ENCODE measurements around the gene GIMAP8. TPM values are rescaled to one million over a fixed set of nuclear protein-coding genes. Genes with fewer than 3 reads are reported as not detected.
"Not testable (repeated sequence)": the region's sequence is repeated elsewhere in the genome, so short reads cannot be mapped to it uniquely, and the experiment has no call there.

The GIMAP8 gene
- polyA plus RNA-seq, 4 donors = 8.6 to 11.5 (median 9.5) TPM

DNA sequence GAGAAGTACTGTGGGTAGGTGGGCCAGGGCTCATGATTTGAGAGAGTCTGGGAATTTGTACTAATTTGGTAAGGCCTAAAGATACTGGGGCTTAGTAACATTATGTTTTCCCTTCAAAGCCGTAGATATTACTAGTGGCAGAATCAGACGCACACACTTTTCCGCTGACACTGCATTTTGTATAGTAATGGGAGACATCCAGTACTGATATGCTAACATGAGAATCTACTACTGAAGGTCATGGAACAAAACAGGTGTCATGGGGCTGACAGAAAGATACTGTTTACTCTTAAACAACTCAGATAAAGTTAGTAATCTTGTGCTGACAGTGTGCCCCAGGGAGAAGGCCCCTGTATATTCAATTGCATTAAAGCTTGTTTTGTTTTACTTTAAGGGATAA, 53.2 kb downstream of the GIMAP8 start:
- no peak for DNase-seq (ENCODE audit: low read depth in 4 of 4, low spot score in 3 of 4)

DNA sequence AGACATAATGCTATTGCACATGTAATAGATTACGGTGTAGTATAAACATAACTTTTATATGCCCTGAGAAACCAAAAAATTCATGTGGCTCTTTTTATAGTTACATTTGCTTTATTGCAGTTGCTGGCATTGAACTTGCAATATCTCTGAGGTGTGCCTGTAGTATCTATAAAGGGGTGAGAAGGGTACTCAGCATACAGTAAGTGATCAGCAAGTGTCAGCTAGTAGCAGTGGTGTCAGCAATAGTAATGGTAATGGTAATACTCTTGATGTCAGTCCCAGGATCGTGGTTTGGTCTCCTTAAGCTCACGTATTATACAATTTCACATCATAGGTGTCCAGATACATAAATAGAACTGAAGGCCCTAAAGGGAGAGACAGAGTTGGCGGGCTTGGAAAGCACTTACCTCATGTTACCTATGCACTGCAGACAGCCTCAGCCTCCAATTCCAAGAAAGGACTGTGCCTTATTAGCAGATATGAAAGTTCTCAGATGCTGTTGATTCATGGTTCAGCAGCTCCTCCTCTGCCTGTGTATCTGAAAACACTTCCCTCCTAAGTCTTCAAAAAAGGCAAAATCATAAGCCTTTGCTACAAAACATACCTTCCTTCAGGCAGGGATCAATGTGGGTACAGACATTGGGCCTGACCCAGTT, 57.6 kb downstream of the GIMAP8 start:
- no peak for DNase-seq (ENCODE audit: low read depth in 4 of 4, low spot score in 3 of 4)

DNA sequence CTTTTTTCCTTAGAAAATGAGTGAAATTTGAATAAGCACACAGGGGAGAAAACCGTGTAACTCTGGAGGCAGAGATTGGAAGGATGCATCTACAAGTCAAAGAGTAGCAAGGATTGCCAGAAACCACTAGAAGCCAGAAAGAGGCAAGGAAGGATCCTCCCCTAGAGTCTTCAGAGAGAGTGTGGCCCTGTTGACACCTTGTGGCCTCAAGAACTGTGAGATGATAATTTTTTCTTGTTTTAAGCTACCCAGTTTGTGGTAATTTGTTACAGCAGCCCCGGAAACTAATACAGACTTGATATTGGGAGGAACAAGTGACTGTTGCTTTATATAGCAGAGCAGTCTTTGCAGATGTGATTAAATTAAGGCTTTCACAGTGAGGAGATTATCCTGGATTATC, 60.6 kb downstream of the GIMAP8 start:
- DNase-seq (ENCODE audit: low read depth in 4 of 4, low spot score in 3 of 4) = no peak

DNA sequence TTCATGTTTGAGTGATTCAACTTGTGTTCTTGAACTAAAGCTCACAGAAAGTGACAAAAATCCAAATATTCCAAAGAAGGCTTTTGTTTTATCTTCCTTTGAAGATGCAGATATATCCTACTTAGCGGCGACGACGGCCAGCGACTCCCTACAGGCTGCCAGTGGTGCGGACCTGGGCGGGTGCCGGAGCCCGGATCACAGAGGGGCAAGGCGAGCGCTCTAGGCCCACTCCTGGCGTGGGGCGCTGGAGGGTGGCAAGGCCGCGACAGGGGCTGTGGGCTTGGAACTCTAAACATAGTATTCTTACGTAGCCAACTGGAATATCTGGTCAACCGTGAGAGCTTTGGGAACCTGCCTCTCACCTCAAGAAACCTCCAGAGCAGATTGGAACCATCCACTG, 63.3 kb downstream of the GIMAP8 start:
- DNase-seq (ENCODE audit: low read depth in 4 of 4, low spot score in 3 of 4) = no peak

DNA sequence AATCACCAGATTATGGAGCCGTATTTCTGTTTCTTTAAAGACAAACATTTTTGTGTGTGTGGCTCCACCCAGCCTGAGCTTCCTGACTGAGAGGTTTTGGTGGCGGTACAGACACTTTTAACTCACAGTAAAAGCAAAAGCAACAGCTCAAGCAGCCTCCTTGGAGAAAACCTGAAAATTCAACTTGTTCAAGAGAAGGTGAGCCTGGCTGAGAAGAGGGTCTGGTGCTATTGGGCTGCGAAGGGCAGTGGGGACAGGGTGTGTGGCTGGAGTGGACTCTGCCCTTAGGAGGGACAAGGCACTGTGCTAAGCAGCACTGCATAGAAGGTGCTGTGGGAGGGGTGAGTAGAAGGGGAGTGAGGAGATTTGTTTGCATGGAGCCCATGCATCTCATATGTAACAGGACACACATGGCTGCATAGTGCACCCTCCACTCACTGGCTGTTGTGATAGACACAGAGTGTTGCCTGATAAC, 64.4 kb downstream of the GIMAP8 start, which contains the start of gene GIMAP7:
Gene GIMAP7, plus strand, starts transcription at position 125 of the 475 bp plus-strand sequence. CDS start 5,103 bp downstream, outside the sequence.
- DNase-seq (ENCODE audit: low read depth in 4 of 4, low spot score in 3 of 4) = no peak

DNA sequence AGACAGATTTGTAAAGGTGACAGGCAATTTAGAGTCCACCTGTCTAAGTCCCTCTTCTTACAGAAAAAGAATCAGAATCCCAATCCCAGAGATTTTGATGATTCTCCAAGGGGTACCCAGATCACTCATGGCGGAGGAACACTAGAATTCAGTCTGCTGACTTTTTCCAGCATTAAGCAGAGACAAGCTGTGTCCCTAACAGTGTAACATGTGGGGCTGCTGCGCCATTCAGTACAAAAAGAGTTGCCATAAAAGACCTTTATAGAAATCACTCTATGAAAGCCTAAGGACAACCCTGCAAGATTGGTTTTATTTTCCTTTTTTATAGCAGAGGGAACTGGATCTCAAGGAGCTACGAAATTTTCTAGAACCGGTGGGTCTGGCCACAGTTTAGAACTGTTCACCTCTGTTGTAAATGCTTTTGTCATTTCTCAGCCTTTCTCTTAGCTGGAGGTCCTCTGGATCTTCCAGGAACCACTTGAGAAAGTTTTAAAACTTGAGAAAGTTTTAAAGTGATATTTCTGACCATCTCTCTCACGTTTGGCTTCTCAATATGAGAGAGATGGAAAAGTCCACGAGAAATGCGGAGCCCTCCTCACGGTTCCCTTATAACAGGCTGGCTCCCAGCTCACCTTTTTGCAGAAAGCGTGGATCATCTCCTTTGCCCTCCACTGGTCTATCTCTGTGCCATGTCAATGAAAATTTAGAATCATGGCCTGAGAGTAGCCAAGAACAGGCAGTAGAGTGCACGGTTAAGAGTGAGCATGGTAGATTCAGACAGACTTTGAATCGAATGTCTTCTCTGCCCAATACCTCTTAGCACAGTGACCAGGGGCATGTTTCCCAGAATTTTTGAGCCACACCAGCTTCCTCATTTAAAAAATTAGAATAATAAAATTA, 65.1 kb downstream of the GIMAP8 start:
- no peak for DNase-seq (ENCODE audit: low read depth in 4 of 4, low spot score in 3 of 4)

DNA sequence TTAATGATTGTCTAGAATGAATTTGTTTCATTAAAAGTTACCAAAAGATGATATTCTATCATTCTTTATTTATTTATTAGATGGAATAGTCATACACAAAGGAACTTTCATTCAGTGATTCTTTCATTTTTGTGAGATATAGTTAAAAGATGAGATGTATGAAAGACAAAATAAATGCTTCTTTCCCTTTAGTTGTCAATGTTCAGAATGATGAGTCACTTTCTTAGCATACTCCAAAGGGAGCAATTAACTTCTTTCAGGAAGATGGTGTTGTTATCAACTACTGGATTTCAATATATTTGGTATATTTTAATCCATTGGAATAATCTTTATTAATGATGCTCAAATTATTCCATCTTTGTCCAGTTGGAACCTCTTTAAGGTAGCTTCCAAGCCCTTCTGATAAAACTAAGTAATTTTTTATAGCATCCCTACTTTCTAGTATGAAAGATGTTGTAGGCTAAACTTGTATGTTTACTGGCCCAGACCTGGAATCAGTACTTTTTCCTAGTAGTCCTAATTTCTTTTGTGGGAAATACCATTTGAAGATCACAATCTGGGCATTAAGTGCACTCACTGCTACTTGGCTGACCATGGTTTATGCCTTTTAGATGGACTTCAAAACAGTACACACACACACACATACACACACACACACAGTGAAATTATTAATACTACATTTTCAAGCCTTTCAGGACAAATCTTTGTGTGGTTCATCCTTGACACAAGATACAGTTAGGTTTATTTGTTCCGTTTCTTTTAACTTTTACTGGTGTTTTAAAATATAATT, 66.7 kb downstream of the GIMAP8 start:
- DNase-seq (ENCODE audit: low read depth in 4 of 4, low spot score in 3 of 4) = no peak

DNA sequence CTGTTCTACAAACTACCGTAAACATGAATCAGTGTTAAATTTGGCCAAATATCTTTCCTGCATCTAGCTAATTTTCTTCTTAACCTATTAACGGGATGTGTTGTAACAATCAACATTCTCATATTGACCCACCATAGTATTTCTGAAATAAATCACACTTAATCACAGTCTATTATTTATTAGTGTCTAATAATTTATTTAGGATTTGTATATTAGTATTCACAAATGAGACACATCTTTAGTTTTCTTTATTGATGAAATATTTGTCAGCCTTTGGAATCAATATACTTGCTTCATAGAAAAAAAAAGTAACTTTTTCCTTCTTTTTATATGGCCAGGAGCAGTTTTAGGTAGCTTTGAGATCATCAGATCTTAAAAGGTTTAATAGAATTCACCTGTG, 68.9 kb downstream of the GIMAP8 start:
- DNase-seq (ENCODE audit: low read depth in 4 of 4, low spot score in 3 of 4) = no peak

DNA sequence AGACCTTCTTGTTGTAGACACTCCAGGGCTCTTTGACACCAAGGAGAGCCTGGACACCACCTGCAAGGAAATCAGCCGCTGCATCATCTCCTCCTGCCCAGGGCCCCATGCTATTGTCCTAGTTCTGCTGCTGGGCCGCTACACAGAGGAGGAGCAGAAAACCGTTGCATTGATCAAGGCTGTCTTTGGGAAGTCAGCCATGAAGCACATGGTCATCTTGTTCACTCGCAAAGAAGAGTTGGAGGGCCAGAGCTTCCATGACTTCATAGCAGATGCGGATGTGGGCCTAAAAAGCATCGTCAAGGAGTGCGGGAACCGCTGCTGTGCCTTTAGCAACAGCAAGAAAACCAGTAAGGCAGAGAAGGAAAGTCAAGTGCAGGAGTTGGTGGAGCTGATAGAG, 69.7 kb downstream of the GIMAP8 start:
- no peak for DNase-seq (ENCODE audit: low read depth in 4 of 4, low spot score in 3 of 4)

DNA sequence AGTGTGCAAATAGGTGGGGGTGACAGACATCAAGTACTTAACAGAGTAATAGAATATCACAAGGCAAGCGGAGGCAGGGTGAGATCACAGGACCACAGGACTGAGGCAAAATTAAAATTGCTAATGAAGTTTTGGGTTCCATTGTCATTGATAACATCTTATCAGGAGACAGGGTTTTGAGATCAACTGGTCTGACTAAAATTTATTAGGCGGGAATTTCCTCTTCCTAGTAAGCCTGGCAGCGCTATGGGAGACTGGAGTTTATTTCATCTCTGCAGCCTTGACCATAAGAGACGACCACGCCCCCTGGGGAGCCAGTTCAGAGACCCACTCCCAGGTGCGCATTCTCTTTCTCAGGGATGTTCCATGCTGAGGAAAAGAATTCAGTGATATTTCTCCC, 72.5 kb downstream of the GIMAP8 start:
- not testable (repeated sequence) for DNase-seq (ENCODE audit: low read depth in 4 of 4, low spot score in 3 of 4)

DNA sequence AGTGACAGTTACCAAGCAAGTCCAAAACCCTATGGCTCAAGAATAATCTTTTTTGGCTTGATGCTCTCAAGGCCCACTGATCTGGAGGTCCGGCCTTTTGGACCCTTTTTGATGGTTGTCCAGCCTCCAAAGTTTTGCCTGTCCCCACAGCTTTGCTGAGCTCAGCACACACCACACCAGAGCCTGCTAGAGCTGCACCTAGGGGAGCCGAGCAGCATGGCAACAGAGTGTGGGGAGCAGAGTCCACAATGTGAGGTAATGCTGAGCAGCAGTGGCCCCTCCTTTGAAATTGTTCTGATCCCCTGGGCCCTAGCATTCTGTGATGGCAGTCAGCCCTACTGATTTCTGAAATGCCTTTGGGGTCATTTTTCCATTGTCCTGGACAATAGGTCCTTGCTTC, 73.6 kb downstream of the GIMAP8 start:
- DNase-seq (ENCODE audit: low read depth in 4 of 4, low spot score in 3 of 4) = no peak

Other genes with a start within 250 kb of the GIMAP8 start
- 10 to 100 TPM; 21.5 to 34.3 (median 24.2) TPM for gene LRRC61, start 127.3 kb upstream of the GIMAP8 start, polyA plus RNA-seq (ENCODE audit: insufficient read length in 4 of 4)
- 10 to 100 TPM in 1 of 4 donors, 1 to 10 TPM in 3; 6.0 to 12.3 (median 8.7) TPM for gene ACTR3C, start 127.1 kb upstream of the GIMAP8 start, polyA plus RNA-seq (ENCODE audit: insufficient read length in 4 of 4)
- gene RARRES2, start 109.0 kb upstream of the GIMAP8 start, polyA plus RNA-seq (ENCODE audit: insufficient read length in 4 of 4) = 10 to 100 TPM; 36.8 to 77.7 (median 53.0) TPM
- 100 to 1,000 TPM in 1 of 4 donors, 10 to 100 TPM in 3; 91.2 to 119 (median 93.3) TPM for gene REPIN1, start 81.8 kb upstream of the GIMAP8 start, polyA plus RNA-seq (ENCODE audit: insufficient read length in 4 of 4)
- 1 to 10 TPM; 4.0 to 9.1 (median 5.4) TPM for gene ZNF775, start 71.3 kb upstream of the GIMAP8 start, polyA plus RNA-seq (ENCODE audit: insufficient read length in 4 of 4)
- gene GIMAP7, start 64.2 kb downstream of the GIMAP8 start, polyA plus RNA-seq (ENCODE audit: insufficient read length in 4 of 4) = 10 to 100 TPM; 12.6 to 17.9 (median 16.9) TPM
- 10 to 100 TPM; 19.1 to 30.2 (median 23.9) TPM for gene GIMAP4, start 116.8 kb downstream of the GIMAP8 start, polyA plus RNA-seq (ENCODE audit: insufficient read length in 4 of 4)
- gene GIMAP6, start 181.8 kb downstream of the GIMAP8 start, polyA plus RNA-seq (ENCODE audit: insufficient read length in 4 of 4) = 10 to 100 TPM; 14.4 to 18.8 (median 17.0) TPM
- gene GIMAP2, start 235.1 kb downstream of the GIMAP8 start, polyA plus RNA-seq (ENCODE audit: insufficient read length in 4 of 4) = 10 to 100 TPM in 1 of 4 donors, 1 to 10 TPM in 3; 7.2 to 10.4 (median 8.2) TPM

All from right renal pelvis (tissue), 4 donors.